GM10266 (cell line): ENCODE results near the gene VPS13A.
A peak's percentile ranks its signal among the peaks of the same experiment; 100 is the strongest.
"Not testable (repeated sequence)": the region's sequence is repeated elsewhere in the genome, so short reads cannot be mapped to it uniquely, and the experiment has no call there.

Experiments used
- DNase-seq: peaks from one replicate; pipeline ENCODE4 v3.0.0; 2012; ENCODE audit errors: extremely low spot score
- CTCF ChIP-seq: IDR thresholded peaks from 2 replicates; pipeline ENCODE4 v1.5.1; 2012; ENCODE audit warnings: mild to moderate bottlenecking, low read depth; ENCODE audit not compliant: control insufficient read depth, insufficient read depth; ENCODE audit errors: missing control alignments

Gene VPS13A

DNA sequence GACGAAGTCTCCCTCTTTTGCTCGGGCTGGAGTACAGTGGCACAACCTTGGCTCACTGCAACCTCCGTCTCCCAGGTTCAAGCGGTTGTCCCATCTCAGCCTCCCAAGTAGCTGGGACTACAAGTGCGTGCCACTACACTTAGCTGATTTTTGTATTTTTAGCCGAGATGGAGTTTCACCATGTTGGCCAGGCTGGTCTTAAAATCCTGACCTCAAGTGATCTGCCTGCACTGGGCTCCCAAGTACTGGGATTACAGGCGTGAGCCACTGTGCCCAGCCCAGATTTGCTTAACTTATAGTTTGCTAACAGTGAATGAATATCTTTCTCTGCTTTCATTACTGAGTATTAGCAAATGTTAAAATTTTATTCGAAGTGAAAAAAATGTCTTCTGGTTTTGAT, 84.3 kb downstream of the VPS13A start:
- TF ChIP-seq CTCF: no peak
- no peak for DNase-seq

- not testable (repeated sequence) for DNase-seq
Measured at GRCh38 chr9:77267762-77268161, 90.4 kb downstream of the VPS13A start.

DNA sequence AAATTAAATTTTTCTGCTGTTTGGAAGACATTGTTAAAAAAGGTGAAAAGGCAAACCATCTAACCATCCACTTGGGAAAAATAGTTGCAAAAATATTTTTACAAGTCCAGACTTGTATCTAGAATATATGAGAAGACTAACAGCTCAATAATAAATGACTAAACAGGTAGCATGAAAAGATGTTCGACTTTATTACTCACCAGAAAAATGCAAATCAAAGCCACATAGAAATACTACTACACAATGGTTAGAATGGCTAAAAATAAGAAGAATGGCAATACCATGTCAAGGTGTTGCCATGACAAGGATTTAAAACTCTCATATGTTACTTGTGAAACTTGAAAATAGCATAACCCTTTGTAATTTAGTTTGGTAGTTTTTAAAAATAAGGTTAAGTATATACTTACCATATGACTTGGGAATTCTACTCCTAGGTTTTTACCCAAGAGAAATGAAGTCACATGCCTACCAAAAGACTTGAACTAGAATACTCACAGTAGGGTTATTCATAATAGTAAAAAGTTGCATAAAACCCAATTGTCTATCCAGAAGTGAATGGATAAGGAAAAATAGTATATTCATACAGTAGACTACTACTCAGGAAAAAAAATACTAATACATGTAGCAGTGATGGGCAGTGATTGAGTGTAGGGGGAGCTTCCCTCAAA, 93.8 kb downstream of the VPS13A start:
- peak; percentile 3 for DNase-seq
- TF ChIP-seq CTCF: no peak

DNA sequence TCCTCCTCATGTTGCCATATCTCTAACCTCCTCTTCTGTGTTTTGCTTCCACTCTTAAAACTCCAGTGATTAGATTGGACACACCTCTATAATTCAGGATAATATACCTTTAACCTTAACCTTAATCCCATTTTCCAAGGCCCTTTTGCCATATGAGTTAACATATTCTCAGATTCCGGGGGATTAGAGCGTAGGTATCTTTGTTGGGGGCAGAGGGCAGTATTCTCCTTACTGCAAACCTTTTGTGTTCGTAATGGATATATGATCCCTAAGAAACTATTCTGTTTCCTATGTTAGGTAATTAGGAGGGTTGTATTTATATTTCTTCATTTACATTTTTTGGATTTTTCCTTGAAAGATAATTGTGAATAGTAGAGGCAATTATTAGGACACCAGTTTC, 99.5 kb downstream of the VPS13A start:
- no peak for TF ChIP-seq CTCF
- no peak for DNase-seq

DNA sequence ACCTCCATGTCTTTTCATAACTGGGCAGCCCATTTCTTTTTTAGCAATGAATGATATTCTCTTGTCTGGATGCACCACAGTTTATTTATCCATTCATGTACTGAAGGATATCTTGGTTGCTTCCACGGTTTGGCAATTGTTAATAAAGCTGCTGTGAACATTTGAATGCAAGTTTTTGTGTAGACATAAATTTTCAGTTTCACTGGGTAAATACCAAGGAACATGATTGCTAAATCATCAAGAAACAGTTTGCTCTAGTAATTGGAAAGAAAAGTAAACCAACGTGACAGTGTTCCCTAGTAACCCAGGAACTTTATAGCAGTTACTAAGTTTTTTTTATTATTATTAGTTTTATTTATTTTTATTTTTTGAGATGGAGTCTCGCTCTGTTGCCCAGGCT, 100.4 kb downstream of the VPS13A start:
- no peak for TF ChIP-seq CTCF

GRCh38 chr9:77283991-77284390, 106.7 kb downstream of the VPS13A start:
- no peak for DNase-seq
- TF ChIP-seq CTCF: no peak

More for the DNA sequence above, 100.4 kb downstream of the VPS13A start:
- no peak for DNase-seq

- TF ChIP-seq CTCF: no peak
- no peak for DNase-seq
Measured at GRCh38 chr9:77284616-77285015, 107.3 kb downstream of the VPS13A start.

- TF ChIP-seq CTCF: no peak
- no peak for DNase-seq
Measured at GRCh38 chr9:77290373-77290772, 113.0 kb downstream of the VPS13A start.
